GM19452 (cell line): ENCODE data around the gene HPSE.
"Not testable (repeated sequence)": the region's sequence is repeated elsewhere in the genome, so short reads cannot be mapped to it uniquely, and the experiment has no call there.

Experiments used
- ATAC-seq: cut with Tn5 transposase; IDR thresholded peaks from one replicate; pipeline ENCODE4 v1.9.1; 2021; ENCODE audit not compliant: unreplicated experiment

The HPSE gene

DNA sequence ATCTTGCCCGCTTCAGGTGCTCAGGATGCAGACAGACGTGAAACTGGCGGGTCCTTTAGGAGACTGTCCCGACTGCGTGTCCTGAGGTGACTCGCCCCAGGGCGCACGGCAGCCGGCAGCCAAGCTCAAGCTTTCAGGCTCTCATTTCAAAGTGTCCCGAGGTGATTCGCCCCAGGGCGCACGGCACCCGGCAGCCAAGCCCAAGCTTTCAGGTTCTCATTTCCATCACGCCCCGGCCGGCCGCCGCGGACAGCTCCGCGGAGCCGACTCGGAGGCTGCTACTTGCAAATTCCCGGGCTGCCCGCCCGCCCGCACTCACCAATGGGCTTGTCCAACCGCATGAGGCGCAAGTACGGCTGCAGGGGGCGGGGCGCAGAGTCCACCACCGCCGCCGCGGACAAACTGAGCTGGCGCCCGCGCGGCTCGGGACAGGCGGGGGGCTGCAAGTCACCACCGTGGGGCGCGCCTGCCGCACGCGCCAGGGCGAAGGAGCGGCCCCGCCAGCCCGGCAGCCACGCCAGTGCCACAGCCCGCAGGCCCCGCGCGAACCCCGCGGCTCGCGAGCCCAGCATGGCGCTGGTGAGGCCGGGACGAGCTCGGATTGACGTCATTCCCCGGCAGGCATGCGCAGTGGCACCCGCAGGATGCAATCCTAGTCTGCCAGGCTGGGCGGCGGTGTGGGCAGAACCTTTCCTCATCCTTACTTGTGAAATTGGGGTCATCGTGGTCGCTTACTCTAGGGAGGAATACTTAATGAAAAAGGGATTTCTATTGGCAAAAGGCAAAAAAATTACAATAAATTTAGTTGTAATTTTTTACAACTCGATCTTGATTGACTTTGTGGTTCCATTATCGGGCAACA lies 50.2 kb downstream of the HPSE start, which contains the start of gene COQ2:
COQ2 (minus strand) TSS at position 606 of the 862 bp plus-strand sequence; CDS start at position 572, 34 bp downstream.
- ATAC-seq, result peak; percentile 85

DNA sequence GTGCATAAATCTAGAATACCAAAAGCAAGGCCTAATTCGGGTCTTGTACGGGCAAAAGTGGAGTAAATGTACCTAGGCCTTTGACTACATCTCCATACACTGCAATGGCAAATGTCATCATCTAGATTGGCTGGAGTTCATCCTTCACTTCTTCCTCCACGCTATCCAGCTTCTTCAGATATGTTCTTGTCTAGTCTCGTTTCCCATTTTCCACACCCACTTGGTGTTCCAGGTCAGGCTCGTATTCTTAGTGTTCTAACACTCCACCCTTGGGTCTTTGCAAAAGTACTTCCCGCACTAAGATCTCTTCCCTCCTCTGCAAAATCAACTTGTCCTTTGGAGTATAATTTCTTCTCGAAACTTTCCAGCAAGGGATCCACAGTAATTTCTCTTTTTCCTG lies 51.5 kb downstream of the HPSE start:
- no peak for ATAC-seq

DNA sequence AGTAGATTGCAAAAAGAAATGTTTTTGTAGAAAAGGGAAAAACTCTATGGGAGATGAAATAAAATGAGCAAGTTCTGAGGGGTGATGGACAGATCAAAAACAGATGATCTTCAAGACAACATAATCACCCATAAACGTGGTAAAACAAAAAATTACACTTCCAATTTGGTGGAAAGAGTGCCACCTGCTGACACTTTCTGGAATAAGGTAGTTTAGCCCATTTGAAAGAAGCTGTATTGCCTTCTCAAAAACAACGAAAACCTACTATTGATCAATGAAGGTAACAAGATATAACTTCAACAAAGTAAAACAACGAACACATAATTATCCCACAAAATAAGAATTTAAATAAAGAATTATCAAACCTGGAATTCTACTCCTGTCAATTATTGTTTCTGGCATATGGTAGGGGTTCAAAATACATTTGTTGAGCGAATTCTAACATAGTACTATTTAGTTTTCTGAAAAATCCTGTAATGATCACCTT lies 52.6 kb downstream of the HPSE start:
- no peak for ATAC-seq

DNA sequence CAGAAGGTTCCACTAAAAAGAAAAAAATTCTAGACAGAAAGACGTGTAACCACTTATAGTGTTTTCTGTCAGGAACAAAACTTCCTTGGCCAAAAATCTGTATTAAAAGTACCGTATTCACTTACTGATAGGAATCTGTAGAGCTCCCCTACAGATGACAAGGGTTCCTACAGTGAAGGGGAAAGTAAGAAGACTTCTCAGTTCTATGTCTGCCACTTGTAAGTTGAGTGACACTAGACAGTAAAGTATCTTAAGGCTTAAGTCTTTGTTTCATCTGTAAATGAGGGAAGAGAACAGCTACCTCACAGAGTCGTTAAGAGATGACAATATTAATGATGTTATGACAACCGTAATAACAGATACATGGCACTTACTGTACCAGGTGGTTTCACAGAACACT lies 53.3 kb downstream of the HPSE start:
- no peak for ATAC-seq

DNA sequence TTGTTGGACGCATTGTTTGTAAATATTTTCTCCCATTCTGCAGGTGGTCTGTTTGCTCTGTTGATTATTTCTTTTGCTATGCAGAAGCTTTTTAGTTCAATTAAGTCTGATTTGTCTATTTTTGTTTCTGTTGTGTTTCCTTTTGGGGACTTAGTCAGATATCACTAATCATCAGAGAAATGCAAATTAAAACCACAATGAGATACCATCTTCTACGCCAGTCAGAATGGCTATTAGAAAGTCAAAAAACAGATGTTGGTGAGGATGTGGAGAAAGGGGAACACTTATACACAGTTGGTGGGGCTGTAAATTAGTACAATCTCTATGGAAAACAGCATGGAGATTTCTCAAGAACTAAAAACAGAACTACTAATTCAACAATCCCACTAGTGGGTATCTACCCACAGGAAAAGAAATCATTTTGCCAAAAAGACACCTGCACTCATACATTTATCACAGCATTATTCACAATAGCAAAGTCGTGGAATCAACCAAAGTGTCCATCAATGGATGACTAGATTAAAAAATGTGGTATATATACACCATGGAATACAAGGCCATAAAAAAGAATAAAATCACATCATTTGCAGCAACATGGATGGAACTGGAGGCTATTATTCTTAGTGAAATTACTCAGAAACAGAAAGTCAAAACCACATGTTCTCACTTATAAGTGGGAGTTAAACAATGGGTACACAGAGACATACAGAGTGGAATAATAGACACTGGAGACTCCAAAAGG lies 58.2 kb downstream of the HPSE start:
- ATAC-seq, result peak; percentile 73

DNA sequence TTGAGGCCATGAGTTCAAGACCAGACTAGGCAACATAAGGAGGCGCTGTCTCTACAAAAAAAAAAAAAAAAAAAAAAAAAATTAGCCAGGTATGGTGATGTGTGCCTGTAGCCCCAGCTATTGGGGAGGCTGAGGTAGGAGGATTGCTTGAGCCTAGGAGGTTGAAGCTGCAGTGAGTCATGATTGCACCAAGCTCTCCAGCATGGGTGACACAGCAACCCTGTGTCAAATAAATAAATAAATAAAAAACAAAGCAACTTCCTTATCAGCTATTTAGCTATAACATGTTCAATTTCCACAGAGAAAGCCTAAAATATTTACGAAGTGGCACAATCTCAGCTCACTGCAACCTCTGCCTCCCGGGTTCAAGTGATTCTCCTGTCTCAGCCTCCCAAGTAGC lies 60.7 kb downstream of the HPSE start:
- ATAC-seq, result not testable (repeated sequence)

DNA sequence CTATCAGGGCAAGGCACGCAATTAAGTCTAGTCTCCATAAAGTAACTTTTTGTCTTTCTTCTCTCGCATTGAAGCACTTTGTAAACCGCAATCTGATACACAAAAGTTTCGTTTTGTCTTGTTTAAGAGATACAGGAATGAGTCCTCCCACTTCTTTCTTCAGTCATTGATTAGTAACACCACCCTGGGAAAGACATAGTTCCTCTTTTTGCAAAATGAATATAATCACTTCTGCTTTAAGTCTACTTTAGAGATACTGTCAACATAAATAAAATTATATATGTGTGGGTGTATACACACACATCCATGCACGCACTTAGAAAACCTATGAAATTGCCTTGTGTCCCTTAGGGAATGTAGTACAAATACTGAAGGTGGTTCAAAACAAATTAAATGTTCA lies 61.7 kb downstream of the HPSE start:
- peak; percentile 75 for ATAC-seq

DNA sequence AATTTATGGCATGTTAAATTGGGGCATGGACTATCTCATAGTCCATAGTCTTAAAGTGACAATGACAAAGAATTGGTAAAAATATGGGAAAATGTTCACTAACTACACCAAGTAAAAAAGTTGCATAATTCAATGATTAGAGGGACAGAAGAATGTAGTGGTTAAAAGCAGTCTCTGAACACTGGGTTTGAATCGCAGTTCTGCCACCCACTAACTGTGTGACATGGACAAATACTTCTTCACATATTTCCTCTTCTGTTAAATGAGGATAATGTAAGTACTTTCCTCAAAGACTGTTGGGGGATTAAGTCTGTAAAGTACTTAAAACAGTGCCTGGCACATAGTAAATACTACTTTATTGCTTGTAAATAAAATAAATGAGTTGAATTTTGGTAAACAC lies 65.4 kb downstream of the HPSE start:
- no peak for ATAC-seq

DNA sequence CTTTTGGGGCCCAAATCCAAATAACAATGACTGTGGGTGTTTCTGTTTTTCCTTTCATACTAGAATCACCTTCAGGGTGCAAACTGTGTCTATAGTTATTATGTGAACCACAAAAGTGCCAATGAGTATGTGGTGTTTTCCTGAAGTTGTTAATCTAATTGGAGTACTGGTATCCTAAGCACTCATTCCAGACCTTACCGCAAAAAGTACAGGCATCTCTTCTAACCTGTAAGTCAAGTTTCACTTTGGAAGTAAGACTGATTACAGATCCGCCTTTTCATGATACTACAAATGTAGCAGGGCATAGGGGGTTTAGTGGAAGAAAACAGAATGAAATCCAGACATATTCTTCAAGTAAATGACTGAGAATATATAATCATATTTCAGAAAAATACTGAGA lies 66.2 kb downstream of the HPSE start:
- no peak for ATAC-seq

DNA sequence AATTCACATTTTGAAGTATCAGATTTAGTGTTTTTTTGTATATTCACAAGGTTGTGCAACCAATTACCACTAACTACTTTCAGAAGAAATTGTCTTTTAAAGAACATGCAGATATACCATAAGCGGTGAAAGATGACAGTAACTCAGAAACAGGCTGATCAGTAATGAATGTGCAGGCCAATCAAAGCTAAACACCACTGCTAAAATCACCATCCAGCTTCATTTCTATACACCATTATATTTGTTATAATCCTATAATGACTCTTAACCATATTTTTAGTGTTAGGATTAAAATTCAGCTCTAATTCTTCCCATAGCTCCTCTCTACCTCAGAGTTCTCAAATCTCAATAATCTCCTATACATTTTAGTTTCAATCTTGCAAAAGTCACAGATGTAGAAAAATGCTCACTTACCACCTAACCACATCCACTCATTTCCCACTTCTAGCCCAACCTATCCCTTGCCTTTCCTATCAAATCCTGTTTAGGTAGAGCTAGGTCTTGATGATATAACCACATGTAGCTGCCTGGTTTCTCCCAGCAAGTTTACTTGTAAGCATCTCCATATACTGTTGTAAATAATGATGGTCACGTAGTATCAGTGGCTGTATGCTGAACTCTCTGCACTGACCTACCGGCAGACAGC lies 66.7 kb downstream of the HPSE start:
- ATAC-seq, result peak; percentile 20

DNA sequence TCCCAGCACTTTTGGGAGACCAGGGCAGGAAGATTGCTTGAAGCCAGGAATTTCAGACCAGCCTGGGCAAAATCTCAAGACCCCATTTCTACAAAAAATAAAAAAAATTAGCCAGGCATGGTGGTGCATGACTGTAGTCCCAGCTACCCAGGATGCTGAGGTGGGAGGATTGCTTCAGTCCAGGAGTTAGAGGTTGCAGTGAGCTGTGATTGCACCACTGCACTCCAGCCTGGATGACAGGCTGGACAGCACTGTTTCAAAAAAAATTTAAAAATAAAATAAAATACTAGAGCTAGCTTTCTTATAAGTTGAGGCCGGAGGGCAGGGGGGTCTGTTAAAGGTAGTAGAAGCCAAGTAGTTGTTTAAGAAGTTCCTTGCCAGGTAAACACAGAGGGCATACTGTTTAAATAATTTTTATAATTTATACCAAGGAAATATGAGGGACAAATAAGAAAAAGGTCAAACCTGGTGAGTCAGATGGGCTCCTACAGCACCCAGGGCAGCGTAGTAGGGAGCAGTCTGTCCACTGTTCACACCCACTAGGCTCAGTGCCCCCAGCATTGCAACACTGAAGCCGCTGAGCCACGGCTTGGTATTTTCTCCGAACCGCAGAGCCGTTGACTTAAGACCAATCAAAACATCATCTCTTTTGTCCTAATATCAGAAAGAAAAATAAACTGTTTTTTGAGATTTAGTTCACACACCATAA lies 67.4 kb downstream of the HPSE start:
- peak; percentile 51 for ATAC-seq

DNA sequence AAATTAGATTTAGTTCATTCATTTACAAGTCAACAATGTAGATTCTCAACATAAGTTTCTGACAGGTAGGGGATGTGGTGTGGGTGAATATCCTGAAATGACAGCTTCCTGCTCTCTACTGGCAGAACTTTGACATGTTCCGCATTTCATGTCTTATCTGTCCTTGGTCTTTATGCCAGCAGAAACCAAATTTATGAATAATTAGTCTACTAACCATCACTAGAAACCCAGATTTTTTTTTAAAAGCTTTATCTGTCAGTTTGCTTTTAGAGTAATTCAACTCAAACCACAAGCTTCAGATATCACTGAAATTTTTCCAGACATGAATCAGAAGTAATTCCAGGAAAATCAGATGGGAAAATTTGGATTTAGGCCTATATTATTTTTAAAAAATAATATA lies 68.0 kb downstream of the HPSE start:
- ATAC-seq, result no peak

DNA sequence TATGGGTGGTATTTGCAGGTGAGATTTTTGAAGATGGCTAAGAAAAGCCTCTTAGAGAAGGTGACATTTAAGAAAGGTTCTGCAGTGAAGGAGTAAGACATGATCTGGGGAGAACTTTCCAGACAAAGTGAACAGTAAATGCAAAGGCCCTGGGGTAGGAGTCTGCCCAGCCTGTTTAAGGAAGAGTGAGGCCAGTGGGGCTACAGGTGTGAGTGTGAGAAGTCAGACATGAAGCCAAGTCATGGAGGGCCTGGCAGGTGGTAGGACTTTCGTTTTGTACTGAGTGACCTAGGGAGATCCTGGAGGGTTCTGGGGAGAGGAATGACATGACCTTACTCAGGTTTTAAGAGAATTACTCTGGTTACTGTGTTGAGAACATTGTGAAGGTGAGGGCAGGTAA lies 71.5 kb downstream of the HPSE start:
- ATAC-seq, result no peak

DNA sequence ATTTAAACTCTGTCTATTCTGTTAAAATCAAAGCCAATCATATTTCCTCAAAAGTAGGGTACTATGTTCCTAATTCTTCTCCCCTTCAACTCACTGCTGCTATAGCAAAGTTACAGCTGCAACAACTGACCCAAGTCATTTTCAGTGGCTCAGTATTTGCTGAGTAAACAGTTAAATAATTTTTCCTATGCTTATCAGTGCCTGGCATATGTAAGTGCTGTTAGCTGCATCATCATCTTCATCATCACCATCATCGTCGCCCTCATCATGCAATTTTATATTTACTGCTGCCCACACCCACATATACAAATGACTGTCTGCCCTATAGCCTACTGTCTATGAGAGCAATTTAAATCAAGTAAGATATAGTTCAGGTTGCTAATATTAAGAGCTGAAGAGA lies 72.0 kb downstream of the HPSE start:
- ATAC-seq, result no peak

DNA sequence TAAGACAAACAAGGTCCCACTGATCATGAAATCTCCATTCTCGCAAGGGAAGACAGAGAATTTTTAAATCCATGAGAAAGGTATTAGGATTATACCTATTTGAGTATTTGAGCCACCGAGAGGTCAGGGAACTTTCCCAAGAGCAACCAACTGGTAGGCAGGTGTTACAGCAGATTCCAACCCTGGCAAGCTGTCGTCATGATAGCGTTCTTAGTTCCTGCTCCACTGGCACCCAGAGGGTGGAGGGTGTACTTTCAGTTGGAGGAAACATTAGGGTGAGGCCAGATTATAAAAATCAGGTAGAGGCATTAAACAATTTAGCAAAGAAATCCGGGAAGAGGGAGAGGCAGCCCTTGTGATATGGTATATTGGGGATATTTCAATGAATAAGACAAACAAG lies 73.3 kb downstream of the HPSE start:
- no peak for ATAC-seq

DNA sequence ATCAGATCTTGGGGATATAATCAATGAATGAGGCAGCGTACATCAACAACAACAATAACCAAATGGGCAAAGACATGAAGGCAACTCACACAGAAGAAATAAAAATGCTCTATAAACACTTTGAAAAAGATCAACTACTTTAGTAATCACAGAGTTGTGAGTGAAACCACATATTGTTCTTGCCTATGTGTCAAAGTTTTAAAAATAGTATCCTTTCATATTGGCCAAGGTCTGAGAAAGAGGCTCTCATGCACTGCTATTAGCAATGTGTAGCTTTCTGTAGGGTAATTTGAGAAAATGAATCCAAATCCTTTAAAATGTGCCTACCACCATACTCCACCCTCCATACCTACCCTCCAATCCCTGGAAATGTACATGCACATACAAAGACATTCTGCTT lies 75.1 kb downstream of the HPSE start:
- no peak for ATAC-seq

DNA sequence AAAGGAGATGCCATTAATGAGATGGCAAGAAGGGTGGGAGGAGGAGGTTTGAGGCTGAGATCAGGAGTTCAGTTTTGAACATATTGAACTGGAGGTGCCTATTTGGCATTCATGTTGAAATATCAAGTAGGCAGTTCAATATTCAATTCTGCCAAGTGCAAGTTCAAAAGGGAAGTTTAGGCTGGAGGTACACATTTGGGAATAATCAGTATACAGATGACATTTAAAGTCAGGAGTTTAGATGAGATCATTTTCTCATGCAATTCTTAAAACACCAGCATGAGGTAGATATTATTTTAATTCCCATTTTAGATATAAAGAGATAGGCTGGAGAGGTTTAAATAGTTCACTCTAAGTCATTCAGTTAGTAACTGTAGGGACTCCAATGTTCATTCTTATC lies 76.2 kb downstream of the HPSE start:
- ATAC-seq, result no peak

DNA sequence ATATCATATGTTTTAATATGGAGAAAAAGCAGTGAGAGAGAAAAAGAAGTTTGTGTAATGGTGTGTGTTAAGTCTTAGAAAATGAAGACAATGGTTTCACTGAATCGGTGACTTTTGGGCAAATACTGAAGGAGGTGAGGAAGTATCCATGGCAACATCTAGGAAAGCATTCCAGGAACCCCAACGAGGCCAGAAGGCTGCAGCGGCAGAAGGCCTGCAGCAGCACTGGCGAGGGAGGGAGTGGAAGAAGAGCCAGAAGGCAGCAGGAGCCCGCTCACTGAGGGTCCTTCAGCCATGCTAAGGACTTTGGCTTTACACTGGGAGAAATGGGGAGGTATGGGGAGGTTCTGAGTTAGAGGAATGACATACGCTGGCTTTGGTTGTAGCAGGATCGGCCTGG lies 76.8 kb downstream of the HPSE start:
- ATAC-seq, result no peak

DNA sequence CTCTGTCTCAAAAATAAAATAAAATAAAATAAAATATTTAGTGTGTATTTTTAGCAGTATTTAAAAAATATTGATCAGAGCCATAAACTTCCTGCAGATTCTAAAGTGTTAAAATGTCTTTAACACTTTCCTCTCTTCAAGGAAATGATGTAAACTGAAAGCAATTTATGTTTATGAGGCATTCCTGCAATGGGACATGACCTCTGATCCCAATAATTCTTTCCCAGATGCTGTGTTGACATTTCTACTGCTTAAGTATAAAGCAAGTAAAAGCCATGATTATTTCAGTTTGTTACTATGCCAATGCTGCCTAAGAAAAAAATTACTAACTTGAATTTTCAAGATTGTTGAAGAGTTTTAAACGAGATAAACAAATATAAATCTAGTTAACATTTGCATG lies 79.1 kb downstream of the HPSE start:
- no peak for ATAC-seq

DNA sequence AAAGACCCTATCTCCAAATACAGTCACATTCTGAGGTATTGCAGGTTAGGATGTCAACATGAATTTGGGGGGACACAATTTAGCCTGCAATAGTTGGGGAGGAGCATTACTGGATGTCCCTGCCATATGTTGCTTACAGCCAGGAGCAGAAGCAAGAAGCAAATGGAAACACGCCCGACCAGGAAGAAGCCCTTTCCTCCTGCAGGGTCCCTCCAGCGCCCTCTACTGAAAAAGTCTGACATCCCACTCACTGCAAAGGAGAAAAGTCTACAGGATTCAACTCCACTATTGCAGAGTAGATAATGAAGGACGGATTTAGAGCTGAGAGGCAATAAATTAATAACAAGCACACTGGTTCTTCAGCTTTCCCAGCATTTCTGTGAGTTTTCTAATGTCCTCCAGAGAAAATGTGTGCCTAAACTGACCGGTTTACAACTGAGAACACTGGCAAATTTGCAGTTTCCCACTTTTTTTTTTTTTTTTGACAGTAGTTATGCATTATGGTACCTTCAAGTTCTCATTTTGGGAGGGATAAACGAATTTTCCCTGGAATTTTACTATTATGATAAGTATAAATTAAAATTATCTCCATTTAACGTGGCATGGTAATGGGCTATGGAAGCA lies 81.8 kb downstream of the HPSE start:
- no peak for ATAC-seq

DNA sequence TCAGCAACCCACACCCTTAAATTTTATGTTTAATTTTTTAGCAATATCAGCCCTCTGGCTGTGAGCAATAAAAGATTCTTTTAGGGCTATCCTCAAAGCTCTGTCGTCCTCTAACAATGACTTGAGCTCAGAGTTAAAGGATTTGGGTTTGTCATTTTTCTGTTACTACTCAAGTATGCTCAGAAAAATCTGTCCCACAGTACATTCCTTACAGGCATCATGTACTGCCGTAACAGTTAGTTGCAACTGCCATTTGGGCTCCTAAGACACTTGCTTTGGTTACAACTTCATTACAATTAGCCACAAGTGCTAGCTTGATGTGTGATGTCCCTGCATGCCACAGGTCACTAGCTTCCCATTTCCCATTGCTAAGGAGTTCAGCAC lies 83.2 kb downstream of the HPSE start:
- ATAC-seq, result no peak
